GM13977 (cell line): ENCODE measurements around the gene EIF5A.

Source experiments
- DNase-seq: peaks from one replicate; pipeline ENCODE4 v3.0.0; 2012; ENCODE audit warnings: low spot score
- in situ Hi-C: fragments of 300-500 bp; cut with MboI; formaldehyde crosslinking; loops from one replicate; pipeline ENCODE4 v1.12.0; 2022; ENCODE audit warnings: low sequenced_read_pairs, low pct_unique_long_range_greater_than_20kb, mixed read lengths, inconsistent platforms; ENCODE audit not compliant: unreplicated experiment
- TF ChIP-seq, protein P1 (sequence below): IDR thresholded peaks from 2 replicates; pipeline ENCODE4 v1.5.1; 2012; ENCODE audit warnings: mild to moderate bottlenecking, control low read depth; ENCODE audit not compliant: insufficient read depth; ENCODE audit errors: extremely low read depth, missing control alignments

Gene EIF5A

DNA sequence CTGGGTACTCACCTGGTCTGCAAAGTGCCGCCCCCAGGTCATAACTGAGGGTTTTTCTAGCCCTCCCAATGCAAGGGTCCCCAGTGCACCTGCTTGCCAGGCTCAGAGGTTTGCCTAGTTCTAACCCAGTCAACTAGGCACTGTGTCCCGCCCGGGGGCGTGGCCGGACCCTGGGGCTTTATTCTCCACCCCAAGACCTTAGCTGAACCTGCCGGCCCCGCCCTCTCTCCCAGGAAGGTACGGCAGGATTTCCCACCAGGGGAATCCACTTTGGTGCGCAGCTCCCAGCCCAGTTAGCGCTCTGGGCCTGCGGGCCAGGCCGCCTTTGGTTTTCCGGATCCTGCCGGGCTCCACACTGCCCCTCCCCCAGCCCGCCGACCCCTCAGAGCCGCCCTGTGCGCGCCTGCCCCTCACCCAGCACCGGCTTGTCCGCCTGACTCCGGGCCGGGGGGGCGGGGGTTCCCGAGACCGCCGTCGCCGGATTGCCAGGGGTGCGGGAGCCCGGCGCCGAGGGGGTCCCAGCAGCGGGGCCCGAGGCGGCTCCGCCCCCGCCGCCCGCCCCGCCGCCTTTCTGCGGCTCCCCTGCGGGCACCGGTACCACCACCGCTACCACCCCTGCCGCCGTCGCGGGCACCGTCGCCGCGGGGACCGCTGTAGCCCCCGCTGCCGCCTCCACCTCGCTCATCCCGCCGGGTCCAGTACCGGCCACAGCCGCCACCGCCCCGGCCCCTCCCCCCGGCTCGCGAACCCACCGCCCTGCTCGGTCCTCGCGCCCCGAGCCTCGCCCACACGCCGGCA, 13.4 kb upstream of the EIF5A start:
- in situ Hi-C loops = loop anchor here (10.0 kb wide), 1 partner anchor 239 kb away; no protein-coding TSS in a partner anchor
- TF ChIP-seq, protein P1, sequence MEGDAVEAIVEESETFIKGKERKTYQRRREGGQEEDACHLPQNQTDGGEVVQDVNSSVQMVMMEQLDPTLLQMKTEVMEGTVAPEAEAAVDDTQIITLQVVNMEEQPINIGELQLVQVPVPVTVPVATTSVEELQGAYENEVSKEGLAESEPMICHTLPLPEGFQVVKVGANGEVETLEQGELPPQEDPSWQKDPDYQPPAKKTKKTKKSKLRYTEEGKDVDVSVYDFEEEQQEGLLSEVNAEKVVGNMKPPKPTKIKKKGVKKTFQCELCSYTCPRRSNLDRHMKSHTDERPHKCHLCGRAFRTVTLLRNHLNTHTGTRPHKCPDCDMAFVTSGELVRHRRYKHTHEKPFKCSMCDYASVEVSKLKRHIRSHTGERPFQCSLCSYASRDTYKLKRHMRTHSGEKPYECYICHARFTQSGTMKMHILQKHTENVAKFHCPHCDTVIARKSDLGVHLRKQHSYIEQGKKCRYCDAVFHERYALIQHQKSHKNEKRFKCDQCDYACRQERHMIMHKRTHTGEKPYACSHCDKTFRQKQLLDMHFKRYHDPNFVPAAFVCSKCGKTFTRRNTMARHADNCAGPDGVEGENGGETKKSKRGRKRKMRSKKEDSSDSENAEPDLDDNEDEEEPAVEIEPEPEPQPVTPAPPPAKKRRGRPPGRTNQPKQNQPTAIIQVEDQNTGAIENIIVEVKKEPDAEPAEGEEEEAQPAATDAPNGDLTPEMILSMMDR = no peak
- DNase-seq = peak; percentile 44

DNA sequence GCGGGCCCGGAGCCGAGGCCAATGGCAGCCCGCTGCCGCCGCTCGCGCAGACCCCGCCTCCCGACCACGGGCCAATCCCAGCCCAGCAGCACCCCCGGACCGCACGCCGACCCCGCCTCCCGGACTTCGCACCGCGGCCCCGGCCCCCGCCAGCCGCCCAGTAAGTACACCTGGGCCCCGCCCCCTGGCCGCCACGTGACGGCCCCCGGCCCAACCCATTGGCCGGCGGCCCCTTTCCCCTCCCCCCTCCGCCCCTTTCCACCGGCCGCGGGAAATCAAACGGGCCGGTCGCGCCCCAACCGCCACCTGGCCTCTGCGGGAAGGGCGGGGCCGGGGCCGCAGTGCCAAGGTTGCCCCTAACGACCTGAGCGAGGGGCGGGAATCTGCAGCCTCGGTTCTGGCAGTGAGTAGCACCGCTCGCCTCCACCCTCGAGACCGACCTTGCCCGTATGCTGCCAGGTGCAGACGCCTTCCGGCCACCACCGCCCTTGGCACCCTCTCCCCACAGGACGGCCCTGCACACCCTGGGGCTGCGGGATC, 12.7 kb upstream of the EIF5A start, which contains the start of gene YBX2:
Gene YBX2, minus strand, starts transcription at position 26 of the 540 bp plus-strand sequence. CDS start 139 bp downstream, outside the sequence.
- DNase-seq = peak; percentile 95
- in situ Hi-C loops = loop anchor here (10.0 kb wide), 1 partner anchor 240 kb away; no protein-coding TSS in a partner anchor
- TF ChIP-seq, protein P1 = no peak

DNA sequence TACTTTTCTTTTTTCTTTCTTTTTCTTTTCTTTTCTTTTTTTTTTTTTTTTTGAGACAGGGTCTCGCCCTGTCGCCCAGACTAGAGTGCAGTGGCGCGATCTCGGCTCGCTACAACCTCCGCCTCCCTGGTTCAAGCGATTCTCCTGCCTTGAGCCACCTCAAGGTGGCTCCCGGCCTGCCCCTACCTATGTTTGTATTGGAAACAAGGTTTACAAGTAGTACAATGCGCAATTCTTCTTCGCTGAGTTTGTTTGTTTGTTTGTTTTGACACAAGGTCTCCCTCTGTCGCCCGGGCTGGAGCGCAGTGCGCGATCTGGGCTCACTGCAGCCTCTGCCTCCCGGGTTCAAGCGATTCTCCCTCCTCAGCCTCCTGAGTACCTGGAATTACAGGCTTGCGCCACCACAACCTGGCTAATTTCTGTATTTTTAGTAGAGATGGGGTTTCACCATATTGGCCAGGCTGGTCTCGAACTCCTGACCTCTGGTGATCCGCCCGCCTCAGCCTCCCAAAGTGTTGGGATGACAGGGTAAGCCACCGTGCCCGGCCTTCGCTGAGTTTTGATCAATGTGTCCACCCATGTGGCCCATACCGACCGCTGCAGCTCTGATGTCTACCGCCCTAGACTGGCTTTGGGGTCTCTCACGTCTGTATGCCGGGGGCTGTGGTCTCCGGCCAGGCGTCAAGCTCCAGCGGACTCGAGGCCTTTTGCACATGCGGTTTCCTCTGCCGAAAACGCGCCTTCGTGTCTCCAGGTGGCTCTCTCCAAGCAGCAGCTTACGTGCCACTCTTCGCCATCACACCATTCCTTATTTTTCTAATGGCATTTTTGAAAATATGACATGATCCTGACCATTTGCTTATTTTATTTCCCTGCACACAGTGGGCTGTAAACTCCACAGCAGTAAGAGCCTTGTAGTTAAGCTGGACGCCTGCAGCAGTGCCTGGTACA, 11.9 kb upstream of the EIF5A start:
- in situ Hi-C loops = loop anchor here (10.0 kb wide), 1 partner anchor 241 kb away; no protein-coding TSS in a partner anchor
- DNase-seq = peak; percentile 32
- TF ChIP-seq, protein P1 = no peak

DNA sequence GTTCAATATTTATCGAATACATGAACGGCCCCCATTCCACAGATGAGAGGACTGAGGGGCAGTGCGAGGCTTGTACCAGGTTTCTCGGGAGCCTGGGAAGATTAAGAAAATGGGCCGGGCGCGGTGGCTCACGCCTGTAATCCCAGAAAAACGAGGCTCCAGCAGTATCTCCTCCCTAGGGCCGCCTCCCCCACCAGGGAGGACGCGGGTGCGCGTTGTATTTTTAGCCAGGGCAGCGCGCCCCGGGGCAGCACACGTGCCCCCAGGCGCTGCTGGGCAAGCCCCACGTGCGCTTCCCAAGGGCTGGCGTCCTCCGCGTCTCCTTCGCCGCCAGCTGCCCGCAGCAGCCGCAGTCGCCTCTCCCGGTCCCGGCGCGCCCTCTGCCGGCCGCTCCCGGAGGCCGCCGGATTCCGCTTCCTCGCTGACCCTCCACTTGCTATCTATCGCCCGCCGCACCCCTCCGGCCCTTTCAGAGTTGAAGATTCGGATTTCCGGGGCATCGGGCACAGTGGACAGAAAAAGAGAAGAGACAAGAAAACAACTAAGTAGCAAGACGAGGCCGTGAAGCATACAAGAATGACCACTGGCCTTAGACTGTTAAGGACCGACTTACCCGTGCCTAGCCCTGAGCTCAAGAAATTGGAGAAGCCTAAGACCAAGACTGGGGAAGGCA, 11.1 kb upstream of the EIF5A start:
- peak; percentile 89 for DNase-seq

DNA sequence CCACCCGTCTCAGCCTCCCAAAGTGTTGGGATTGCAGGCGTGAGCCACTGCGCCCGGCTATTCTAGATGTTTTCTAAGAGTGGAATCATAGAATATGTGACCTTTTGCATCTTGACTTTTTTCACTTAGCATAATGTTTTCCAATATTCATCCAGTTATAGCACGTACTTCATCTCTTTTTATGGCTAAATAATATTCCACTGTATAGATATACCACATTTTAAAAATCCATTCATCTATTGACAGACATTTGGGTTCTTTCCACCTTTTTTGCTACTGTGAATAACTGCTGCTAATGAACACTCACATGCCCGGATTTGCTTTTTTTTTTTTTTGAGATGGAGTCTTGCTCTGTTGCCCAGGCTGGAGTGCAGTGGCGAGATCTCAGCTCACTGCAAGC, 3.2 kb upstream of the EIF5A start:
- in situ Hi-C loops = no loop called here
- TF ChIP-seq, protein P1 = no peak
- DNase-seq = no peak

More for the DNA sequence above, 11.1 kb upstream of the EIF5A start:
- TF ChIP-seq, protein P1 = peak; percentile 94
- in situ Hi-C loops = loop anchor here (10.0 kb wide), 1 partner anchor 242 kb away; no protein-coding TSS in a partner anchor
